OCI-LY3 (cell line): ENCODE results near the gene REC8.
A peak's percentile ranks its signal among the peaks of the same experiment; 100 is the strongest.

Experiments used
- H2AFZ ChIP-seq: fragments of 200-600, 300-600 bp; shearing (Covaris generic); 2 replicates; pipeline ENCODE4 v1.6.0; 2014; ENCODE audit warnings: antibody characterized with exemption, low read depth, low read length
- H3K27ac ChIP-seq: fragments of 200-600, 300-600 bp; sonication (generic); 2 replicates; pipeline ENCODE4 v1.5.1; 2014; ENCODE audit warnings: mild to moderate bottlenecking, low read length, moderate library complexity, mixed read lengths
- H3K27me3 ChIP-seq: fragments of 200-600, 300-600 bp; sonication (generic); 2 replicates; pipeline ENCODE4 v1.6.1; 2014; ENCODE audit warnings: low read depth, low read length, mixed read lengths
- H3K36me3 ChIP-seq: fragments of 200-600, 300-600 bp; sonication (generic); replicated peaks from 2 replicates; pipeline ENCODE3; 2014; ENCODE audit warnings: low read depth, low read length, mixed read lengths
- H3K4me1 ChIP-seq: fragments of 300-600, 200-600 bp; sonication (generic); 2 replicates; pipeline ENCODE4 v1.6.1; 2014; ENCODE audit warnings: low read length, mixed read lengths
- H3K4me2 ChIP-seq: fragments of 200-600, 300-600 bp; sonication (generic); 2 replicates; pipeline ENCODE4 v1.6.1; 2014; ENCODE audit warnings: low read length, mixed read lengths
- H3K4me3 ChIP-seq: fragments of 300-600, 200-600 bp; sonication (generic); 2 replicates; pipeline ENCODE4 v1.5.1; 2014; ENCODE audit warnings: antibody characterized with exemption, mild to moderate bottlenecking, low read length, moderate library complexity
- H3K79me2 ChIP-seq: fragments of 300-600, 200-600 bp; shearing (Covaris generic); 2 replicates; pipeline ENCODE4 v1.6.1; 2014; ENCODE audit warnings: mild to moderate bottlenecking, low read length, mixed read lengths
- H3K9ac ChIP-seq: fragments of 300-600, 200-600 bp; shearing (Covaris generic); 2 replicates; pipeline ENCODE4 v1.6.0; 2014; ENCODE audit warnings: mild to moderate bottlenecking, low read length, moderate library complexity
- H3K9me3 ChIP-seq: fragments of 200-600, 300-600 bp; shearing (Covaris generic); 2 replicates; pipeline ENCODE4 v1.6.1; 2014; ENCODE audit warnings: low read length, mixed read lengths; ENCODE audit not compliant: insufficient read depth
- H4K20me1 ChIP-seq: fragments of 200-600, 300-600 bp; sonication (generic); 2 replicates; pipeline ENCODE4 v1.6.1; 2016; ENCODE audit warnings: low read length, mixed read lengths; ENCODE audit not compliant: insufficient read depth
- CTCF ChIP-seq: fragments of 200-600, 300-600 bp; sonication (generic); IDR thresholded peaks from 2 replicates; pipeline ENCODE4 v1.5.1; 2014; ENCODE audit warnings: antibody characterized with exemption, low read length, low read depth
- EZH2phosphoT487 ChIP-seq: fragments of 200-600 bp; shearing (Covaris generic); IDR thresholded peaks from 2 replicates; pipeline ENCODE4 v1.6.1; 2018; ENCODE audit warnings: antibody characterized with exemption, mixed run types, low read depth

REC8 gene

GRCh38 chr14:24162093-24162492, 9.8 kb upstream of the REC8 start:
- Histone ChIP-seq H3K4me2 (peak overlapping the region; percentile 85), H3K9ac (peak overlapping the region; percentile 90), H3K9me3 (no peaks in the 10 kb centered on the region), H3K4me3 (peak overlapping the region; percentile 80), H3K27ac (peak overlapping the region; percentile 83), H3K4me1 (peaks cover 15% of the 10 kb centered on the region), H3K79me2 (peaks cover 20% of the 10 kb centered on the region), H4K20me1 (no peaks in the 10 kb centered on the region), H3K27me3 (no peaks in the 10 kb centered on the region), H3K36me3 (peaks cover 53% of the 10 kb centered on the region), H2AFZ (no peak overlapping the region)
- no peak for TF ChIP-seq EZH2phosphoT487
- no peak for TF ChIP-seq CTCF

GRCh38 chr14:24164518-24164991, 7.3 kb upstream of the REC8 start:
- Histone ChIP-seq H3K9ac (no peak overlapping the region), H4K20me1 (no peaks in the 10 kb centered on the region), H3K9me3 (no peaks in the 10 kb centered on the region), H3K4me2 (no peak overlapping the region), H3K4me1 (peaks cover 15% of the 10 kb centered on the region), H3K27ac (no peak overlapping the region), H3K4me3 (no peak overlapping the region), H3K27me3 (no peaks in the 10 kb centered on the region), H3K79me2 (peaks cover 20% of the 10 kb centered on the region), H3K36me3 (peaks cover 45% of the 10 kb centered on the region), H2AFZ (no peak overlapping the region)
- TF ChIP-seq EZH2phosphoT487 (no peak), CTCF (no peak)

GRCh38 chr14:24165785-24166184, 6.1 kb upstream of the REC8 start:
- no peak overlapping the region for H3K4me3 ChIP-seq
- H4K20me1 ChIP-seq: no peaks in the 10 kb centered on the region
- no peak overlapping the region for H3K4me2 ChIP-seq
- H3K27ac ChIP-seq: no peak overlapping the region
- peaks cover 8% of the 10 kb centered on the region for H3K4me1 ChIP-seq
- no peak overlapping the region for H3K9ac ChIP-seq
- H3K79me2 ChIP-seq: peaks cover 20% of the 10 kb centered on the region
- no peaks in the 10 kb centered on the region for H3K9me3 ChIP-seq
- TF ChIP-seq EZH2phosphoT487 (no peak), CTCF (no peak)
- H3K27me3 ChIP-seq: no peaks in the 10 kb centered on the region
- H3K36me3 ChIP-seq: peaks cover 45% of the 10 kb centered on the region
- no peak overlapping the region for H2AFZ ChIP-seq

- Histone ChIP-seq H4K20me1 (no peaks in the 10 kb centered on the region), H3K79me2 (peaks cover 8% of the 10 kb centered on the region; the same call in 1 of the 2 replicates), H3K4me2 (no peak overlapping the region), H3K36me3 (peaks cover 43% of the 10 kb centered on the region), H3K9ac (no peak overlapping the region), H3K9me3 (no peaks in the 10 kb centered on the region), H3K27me3 (no peaks in the 10 kb centered on the region), H3K4me1 (no peaks in the 10 kb centered on the region), H2AFZ (no peak overlapping the region), H3K4me3 (no peak overlapping the region), H3K27ac (no peak overlapping the region)
- TF ChIP-seq EZH2phosphoT487 (no peak), CTCF (no peak)
Measured at GRCh38 chr14:24167469-24168114, 4.3 kb upstream of the REC8 start.
